GM21786 (cell line): ENCODE data around the gene GALNT7.

Experiments
- ATAC-seq: cut with Tn5 transposase; IDR thresholded peaks from one replicate; pipeline ENCODE4 v1.9.1; 2021; ENCODE audit not compliant: unreplicated experiment

GALNT7 gene

GRCh38 chr4:173231916-173232315 lies 63.3 kb downstream of the GALNT7 start:
- ATAC-seq = peak; percentile 60

DNA sequence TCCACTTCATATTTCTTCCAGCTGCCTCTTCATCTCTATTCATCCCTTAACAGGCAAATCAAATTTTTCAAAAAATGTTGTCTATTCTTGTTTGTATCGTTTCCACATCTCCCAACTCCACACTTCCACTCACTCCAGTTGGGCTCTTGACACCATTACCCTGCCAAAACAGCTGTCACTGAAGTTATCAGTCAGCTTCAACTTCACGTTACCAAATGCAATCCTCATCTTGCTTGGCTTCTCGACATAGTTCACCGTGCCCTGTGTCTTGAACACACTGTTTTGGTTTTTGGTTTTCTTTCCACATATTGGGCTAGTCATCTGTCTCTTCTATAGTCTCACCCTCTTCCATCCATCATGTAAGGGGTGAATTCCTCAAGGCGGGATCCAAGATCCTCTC lies 65.2 kb downstream of the GALNT7 start:
- ATAC-seq = no peak

- no peak for ATAC-seq
These were observed 66.4 kb downstream of the GALNT7 start for GRCh38 chr4:173235050-173235449.

- ATAC-seq = no peak
These were observed 67.7 kb downstream of the GALNT7 start for GRCh38 chr4:173236301-173236700.

DNA sequence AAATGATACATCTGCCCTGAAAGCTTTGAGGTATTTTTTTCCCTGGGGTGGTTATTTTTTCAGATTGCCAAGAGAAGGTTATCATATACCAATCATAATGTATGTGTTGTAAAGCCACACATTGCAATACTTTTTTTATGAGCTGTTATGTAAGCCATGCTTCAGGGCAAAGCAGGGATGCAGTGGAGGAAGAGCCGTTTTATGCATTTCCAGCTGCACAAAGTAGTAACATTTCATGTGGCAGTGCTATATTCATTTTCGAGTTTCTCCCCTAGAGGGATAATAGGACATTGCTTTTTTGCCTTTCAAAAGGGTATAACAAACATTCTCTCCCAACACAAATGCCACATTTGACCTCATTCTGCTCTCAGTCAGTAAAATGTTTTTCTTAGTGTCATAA lies 68.5 kb downstream of the GALNT7 start:
- ATAC-seq = no peak

DNA sequence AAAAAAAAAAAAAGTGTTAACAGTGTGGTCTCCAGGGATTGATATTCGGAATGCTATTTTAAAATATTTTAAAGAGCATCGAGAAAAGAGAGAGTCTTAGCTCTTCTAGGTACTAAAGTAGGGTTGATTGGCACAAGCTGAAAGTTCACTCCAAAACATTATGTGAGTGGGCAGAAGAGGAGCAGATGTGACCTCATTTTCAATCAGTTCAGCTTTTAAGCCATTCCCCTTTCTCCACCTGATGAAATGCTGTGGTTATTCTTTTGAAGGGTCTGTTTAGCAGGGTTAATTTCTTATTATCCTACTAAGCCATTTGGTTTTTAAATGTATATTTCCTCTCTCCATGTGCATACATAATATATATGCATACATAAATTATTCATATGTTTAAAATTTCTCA lies 69.2 kb downstream of the GALNT7 start:
- no peak for ATAC-seq

- no peak for ATAC-seq
These were observed 72.1 kb downstream of the GALNT7 start for GRCh38 chr4:173240696-173241095.

GRCh38 chr4:173242466-173243250 lies 74.0 kb downstream of the GALNT7 start:
- no peak for ATAC-seq

DNA sequence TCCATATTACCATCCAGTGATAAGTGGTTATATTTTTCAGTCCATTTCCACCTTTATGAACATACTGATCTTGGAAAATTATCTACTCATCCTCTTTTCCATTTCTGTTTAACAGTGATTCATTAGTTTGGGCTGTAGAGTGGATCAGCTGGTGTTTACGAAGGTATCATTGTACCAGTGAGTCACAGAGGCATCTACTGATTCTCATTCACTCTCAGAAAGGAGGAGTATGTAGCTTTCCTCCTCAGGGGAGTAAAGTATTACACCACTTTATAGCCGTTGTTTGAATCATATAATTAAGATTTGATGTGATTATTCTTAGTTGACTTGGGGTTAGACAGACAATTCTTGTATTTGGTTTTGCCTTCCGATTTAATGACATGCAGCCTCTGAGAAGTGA lies 74.7 kb downstream of the GALNT7 start:
- no peak for ATAC-seq

- ATAC-seq = peak; percentile 77
These were observed 75.5 kb downstream of the GALNT7 start for GRCh38 chr4:173243917-173244658.

DNA sequence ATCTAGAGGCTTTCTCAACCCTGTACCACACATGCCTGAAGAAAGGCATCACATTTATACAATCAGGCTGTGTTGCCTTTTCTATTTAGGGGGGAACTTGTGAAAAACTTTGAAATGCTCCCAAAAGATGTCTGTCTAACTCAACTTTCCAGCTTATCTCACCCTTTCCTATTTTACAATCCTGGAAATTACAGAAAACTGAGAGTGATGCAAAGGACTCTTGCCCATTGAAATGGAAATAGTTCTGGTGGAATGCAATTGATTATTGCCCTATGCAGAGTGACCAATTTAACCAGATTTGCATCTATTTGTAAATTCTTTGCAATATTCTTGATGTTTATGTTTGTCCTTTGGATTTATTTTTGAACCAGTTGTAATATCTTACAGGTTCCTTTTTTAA lies 77.3 kb downstream of the GALNT7 start:
- ATAC-seq = no peak

DNA sequence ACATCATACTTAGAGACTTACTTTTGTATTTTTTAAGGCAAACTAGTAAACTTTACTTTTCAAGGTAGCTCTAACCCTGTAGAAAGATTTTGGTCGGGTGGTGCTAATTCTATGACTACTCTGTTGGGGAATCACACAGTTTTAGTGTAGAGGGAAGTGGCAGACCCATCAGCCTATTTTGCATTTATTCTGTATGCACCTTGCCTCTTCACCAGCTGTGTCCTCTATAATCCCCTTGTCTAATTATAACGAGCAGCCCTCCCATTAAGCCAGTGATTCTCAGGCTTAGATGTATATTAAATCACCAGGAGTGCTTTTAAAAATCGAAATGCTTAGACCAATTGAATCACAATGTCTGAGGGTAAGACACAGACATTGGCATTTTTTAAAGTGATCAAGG lies 78.1 kb downstream of the GALNT7 start:
- peak; percentile 41 for ATAC-seq

DNA sequence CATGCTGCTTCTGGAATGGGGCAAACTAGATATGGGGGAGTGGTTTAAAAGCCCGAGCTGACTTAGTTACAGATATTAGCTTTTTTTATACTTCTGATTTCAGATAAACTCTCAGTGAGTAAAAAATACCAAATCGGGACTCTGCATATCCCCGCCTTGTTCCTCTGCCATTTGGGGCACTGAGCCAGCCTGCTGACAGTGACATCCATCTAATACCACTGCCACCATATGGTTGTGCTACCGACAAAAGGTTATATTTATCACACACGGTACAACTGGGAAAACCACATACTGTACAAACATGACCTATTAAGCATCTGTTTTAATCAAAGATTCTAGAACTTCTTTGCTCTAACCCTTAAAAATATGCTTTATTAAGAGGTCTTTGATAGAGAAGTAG lies 78.7 kb downstream of the GALNT7 start:
- ATAC-seq = no peak

GRCh38 chr4:173248690-173249089 lies 80.1 kb downstream of the GALNT7 start:
- no peak for ATAC-seq

- ATAC-seq = peak; percentile 93
These were observed 83.7 kb downstream of the GALNT7 start for GRCh38 chr4:173252024-173252935.

GRCh38 chr4:173253561-173253960 lies 85.0 kb downstream of the GALNT7 start:
- no peak for ATAC-seq

GRCh38 chr4:173254646-173255045 lies 86.0 kb downstream of the GALNT7 start:
- ATAC-seq = no peak

- no peak for ATAC-seq
These were observed 88.2 kb downstream of the GALNT7 start for GRCh38 chr4:173256825-173257224.

- peak; percentile 92 for ATAC-seq
These were observed 89.4 kb downstream of the GALNT7 start for GRCh38 chr4:173257732-173258717.

- ATAC-seq = no peak
These were observed 90.3 kb downstream of the GALNT7 start for GRCh38 chr4:173258866-173259265.
